Measurements from ENCODE around the gene WASHC4. TPM values are rescaled to one million over a fixed set of nuclear protein-coding genes. Genes with fewer than 3 reads are reported as not detected.
A peak's percentile ranks its signal among the peaks of the same experiment; 100 is the strongest.

WASHC4 gene
- total RNA-seq, 2 experiments from 2014 or later, result 40.7 to 43.3 TPM

DNA sequence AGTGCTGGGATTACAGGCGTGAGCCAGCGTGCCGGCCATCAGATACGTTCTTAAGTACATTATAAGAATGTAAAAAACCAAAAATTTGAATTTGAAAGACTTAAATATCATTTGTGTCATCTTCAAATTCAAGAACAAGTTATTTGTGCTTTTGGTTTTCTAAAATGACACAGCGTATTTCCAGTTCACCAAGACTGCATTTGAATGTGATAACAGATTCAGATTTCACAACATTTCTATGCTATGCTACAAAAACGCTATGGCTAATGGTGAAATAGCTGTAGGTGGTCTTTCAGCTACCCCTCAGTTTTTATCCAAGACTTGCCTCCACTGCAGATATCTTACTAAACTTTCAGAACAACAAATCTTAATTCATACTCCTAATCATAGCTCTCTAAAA, 81.8 kb downstream of the WASHC4 start:
- Mint-ChIP-seq H3K27ac (no peak overlapping the region), H3K4me1 (no peaks in the 10 kb centered on the region), H3K36me3 (ENCODE audit: low read depth) (peaks cover 54% of the 10 kb centered on the region), H3K27me3 (no peaks in the 10 kb centered on the region), H3K9me3 (no peaks in the 10 kb centered on the region), H3K4me3 (no peak overlapping the region)
- ChIA-PET POLR2A (no interaction called here), CTCF (interaction anchor here (0.6 to 1.9 kb wide), 2 partner anchors 12 to 98 kb away, joined by 4 read pairs; no protein-coding TSS in a partner anchor)
- DNase-seq, result no peak

DNA sequence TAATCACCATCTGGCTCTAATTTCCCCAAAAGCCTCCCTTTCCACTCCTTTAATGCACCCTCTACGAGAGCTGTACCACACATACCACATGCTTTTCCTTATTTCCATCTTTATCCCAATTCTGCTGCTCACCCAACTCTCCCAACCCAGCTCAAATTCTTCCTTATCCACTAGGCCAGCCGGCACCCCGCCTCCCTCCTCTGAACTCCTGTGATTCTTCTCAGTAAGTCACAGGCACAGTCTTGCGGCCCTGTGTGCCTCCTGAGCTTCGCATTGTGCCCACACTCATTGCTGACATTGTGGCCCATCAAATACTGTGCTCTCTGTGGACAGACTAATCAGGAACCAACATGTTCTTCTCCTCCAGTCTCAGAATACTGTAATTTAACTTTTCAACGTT, 83.0 kb downstream of the WASHC4 start:
- H3K27me3 Mint-ChIP-seq, result no peaks in the 10 kb centered on the region
- H3K9me3 Mint-ChIP-seq, result no peaks in the 10 kb centered on the region
- H3K27ac Mint-ChIP-seq, result no peak overlapping the region
- H3K4me3 Mint-ChIP-seq, result no peak overlapping the region
- H3K36me3 Mint-ChIP-seq (ENCODE audit: low read depth), result peaks cover 43% of the 10 kb centered on the region
- H3K4me1 Mint-ChIP-seq, result no peaks in the 10 kb centered on the region
- ChIA-PET CTCF (interaction anchor here (1.9 kb wide), 1 partner anchor 11 kb away, joined by 4 read pairs; no protein-coding TSS in a partner anchor), POLR2A (no interaction called here)
- DNase-seq, result no peak

DNA sequence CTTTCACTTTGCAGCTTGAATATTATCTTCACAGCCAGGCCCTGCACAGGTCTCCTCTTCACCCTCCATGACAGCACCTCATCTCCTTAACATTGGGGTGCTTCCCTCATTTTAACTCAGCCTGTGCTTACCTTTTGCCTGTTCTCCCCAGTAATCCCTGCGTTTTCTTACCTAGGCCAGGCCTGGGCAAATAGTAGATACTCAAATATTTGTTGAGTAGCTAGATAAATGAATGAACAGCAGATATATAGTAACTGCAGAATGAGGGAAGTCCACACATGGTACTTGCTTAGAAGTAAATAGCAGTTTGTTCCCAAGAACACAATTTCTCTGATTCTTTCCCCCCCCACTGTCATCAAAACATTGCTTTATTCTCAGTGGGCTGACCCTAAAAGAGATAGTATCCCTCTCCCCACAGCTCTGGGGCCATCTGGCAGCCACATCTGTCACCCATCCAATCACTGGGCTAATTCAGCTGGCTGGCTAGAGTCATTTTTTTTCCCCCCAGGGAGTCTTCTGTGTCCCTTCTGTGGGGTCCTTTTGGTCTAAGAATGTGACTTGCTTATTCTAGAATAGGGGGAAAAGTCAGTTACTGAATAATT, 85.2 kb downstream of the WASHC4 start:
- ChIA-PET CTCF (no interaction called here), POLR2A (no interaction called here)
- H3K9me3 Mint-ChIP-seq, result no peaks in the 10 kb centered on the region
- H3K27me3 Mint-ChIP-seq, result no peaks in the 10 kb centered on the region
- DNase-seq, result no peak
- no peak overlapping the region for H3K27ac Mint-ChIP-seq
- no peaks in the 10 kb centered on the region for H3K4me1 Mint-ChIP-seq
- no peak overlapping the region for H3K4me3 Mint-ChIP-seq
- H3K36me3 Mint-ChIP-seq (ENCODE audit: low read depth), result peaks cover 31% of the 10 kb centered on the region

DNA sequence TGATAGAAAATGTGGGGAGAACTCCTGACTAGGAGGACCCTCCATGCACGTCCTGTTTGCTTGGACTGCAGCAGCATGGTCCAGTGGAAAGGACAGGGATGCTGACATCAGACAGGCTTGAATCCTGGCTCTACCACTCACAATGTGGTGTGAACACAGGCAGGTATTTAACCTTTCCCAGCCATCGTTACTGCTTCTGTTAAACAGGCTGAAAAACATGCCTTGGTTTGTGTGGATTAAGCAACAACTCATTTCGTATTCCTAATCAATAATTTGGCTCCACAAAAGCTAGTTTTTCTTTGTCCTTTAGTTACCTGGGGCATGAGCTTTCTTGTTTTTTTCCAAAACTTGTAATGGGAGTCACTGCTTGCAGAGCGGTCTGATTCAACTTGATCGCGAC, 87.4 kb downstream of the WASHC4 start:
- ChIA-PET POLR2A (no interaction called here), CTCF (no interaction called here)
- DNase-seq, result no peak
- peaks cover 20% of the 10 kb centered on the region for H3K36me3 Mint-ChIP-seq (ENCODE audit: low read depth)
- no peak overlapping the region for H3K4me3 Mint-ChIP-seq
- H3K4me1 Mint-ChIP-seq, result no peaks in the 10 kb centered on the region
- H3K27me3 Mint-ChIP-seq, result no peaks in the 10 kb centered on the region
- H3K27ac Mint-ChIP-seq, result no peak overlapping the region
- no peaks in the 10 kb centered on the region for H3K9me3 Mint-ChIP-seq

DNA sequence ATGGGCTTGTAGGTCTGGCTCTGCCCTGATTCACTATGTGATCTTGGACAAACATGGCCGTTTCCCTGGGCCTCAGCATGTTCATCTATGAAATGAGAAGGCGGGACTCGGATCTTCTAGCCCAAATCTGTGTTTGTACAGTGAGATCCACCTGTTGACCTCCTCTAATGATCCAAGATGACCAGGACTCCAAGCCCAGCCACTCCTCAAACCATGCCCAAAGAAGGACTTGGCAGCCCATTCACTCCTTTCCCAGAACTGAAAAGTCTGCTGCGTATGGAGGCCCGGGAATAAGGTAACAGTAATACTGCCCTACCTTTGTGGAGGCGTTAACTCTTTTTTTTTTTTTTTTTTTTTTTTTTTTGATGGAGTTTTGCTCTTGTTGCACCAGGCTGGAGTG, 88.6 kb downstream of the WASHC4 start:
- ChIA-PET POLR2A (no interaction called here), CTCF (no interaction called here)
- H3K9me3 Mint-ChIP-seq, result no peaks in the 10 kb centered on the region
- no peak overlapping the region for H3K4me3 Mint-ChIP-seq
- H3K27me3 Mint-ChIP-seq, result no peaks in the 10 kb centered on the region
- H3K36me3 Mint-ChIP-seq (ENCODE audit: low read depth), result peaks cover 13% of the 10 kb centered on the region
- no peaks in the 10 kb centered on the region for H3K4me1 Mint-ChIP-seq
- DNase-seq, result no peak
- H3K27ac Mint-ChIP-seq, result no peak overlapping the region

DNA sequence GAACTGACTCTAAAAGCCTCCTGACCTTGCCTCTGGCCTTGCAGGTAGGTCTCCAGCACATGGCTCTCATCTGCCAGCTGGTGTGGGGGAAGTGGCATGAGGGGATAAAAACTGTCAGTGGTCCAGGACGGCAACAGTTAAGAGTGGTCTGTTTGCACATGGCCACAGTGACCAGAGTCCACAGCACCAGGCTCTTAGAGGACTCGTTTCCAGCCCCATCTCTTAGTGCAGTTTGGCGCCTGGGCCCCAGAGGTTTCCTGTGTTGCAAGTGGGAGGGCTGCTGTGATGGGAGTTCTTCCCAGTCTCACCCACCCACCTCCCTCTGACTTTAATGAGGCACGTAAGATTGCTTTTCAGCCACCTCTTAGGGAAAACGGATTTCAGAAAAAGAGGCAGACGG, 91.4 kb downstream of the WASHC4 start:
- ChIA-PET CTCF (interaction anchor here (1.4 kb wide), 1 partner anchor 148 kb away, joined by 3 read pairs; no protein-coding TSS in a partner anchor), POLR2A (no interaction called here)
- DNase-seq, result no peak
- Mint-ChIP-seq H3K9me3 (no peaks in the 10 kb centered on the region), H3K4me1 (no peaks in the 10 kb centered on the region), H3K4me3 (no peak overlapping the region), H3K27me3 (no peaks in the 10 kb centered on the region), H3K36me3 (ENCODE audit: low read depth) (peaks cover 8% of the 10 kb centered on the region), H3K27ac (no peak overlapping the region)

DNA sequence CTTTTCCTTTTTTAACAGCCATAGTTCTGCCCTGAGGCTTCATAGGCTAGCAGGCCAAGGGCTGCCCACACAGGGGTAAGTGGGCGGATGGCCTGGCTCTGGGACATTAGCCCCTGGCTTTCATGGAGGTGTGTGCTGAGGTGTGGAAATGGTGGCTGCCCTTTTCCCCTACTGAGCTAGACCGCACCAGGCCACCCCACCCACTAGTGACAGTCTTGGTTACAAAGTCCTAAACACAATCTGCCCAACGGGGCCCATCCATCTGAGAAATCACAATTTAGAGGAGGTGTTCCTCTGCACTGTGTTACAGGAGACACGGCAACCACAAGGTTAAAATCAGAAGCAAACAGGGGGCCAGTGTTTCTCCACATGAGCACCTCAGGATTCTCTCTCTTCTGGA, 92.9 kb downstream of the WASHC4 start:
- no peaks in the 10 kb centered on the region for H3K4me1 Mint-ChIP-seq

DNA sequence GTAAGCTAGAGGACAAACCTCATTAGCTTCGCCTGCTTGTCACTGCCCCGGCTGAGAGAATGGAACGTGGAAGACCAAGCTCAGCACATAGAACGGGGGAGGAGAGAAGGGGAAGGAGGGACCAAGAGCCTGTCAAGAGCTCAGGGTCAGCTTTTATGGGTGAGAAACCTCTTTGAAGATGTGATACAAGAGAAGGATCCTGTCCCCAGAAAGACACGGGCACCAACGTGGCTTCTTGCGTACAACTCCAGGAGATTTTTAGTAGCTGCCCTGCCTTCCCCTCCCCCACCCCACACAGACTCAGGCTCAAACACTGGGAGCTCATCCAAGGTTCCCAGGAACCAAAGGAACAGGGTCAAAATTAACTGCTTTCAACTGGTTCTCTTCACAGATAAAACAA, 93.8 kb downstream of the WASHC4 start:
- Mint-ChIP-seq H3K4me1 (no peaks in the 10 kb centered on the region), H3K27me3 (no peaks in the 10 kb centered on the region), H3K27ac (peak overlapping the region; percentile 64), H3K4me3 (no peak overlapping the region), H3K9me3 (no peaks in the 10 kb centered on the region), H3K36me3 (ENCODE audit: low read depth) (peaks cover 11% of the 10 kb centered on the region)
- ChIA-PET POLR2A (no interaction called here), CTCF (interaction anchor here (0.7 to 1.3 kb wide), 2 partner anchors 11 to 15 kb away, joined by 3 to 4 read pairs; no protein-coding TSS in a partner anchor)
- no peak for DNase-seq

More for the DNA sequence above, 92.9 kb downstream of the WASHC4 start:
- no peak overlapping the region for H3K4me3 Mint-ChIP-seq
- no peak for DNase-seq
- POLR2A ChIA-PET, result no interaction called here
- no peaks in the 10 kb centered on the region for H3K9me3 Mint-ChIP-seq
- CTCF ChIA-PET, result no interaction called here
- H3K36me3 Mint-ChIP-seq (ENCODE audit: low read depth), result peaks cover 9% of the 10 kb centered on the region
- no peaks in the 10 kb centered on the region for H3K27me3 Mint-ChIP-seq
- H3K27ac Mint-ChIP-seq, result no peak overlapping the region

DNA sequence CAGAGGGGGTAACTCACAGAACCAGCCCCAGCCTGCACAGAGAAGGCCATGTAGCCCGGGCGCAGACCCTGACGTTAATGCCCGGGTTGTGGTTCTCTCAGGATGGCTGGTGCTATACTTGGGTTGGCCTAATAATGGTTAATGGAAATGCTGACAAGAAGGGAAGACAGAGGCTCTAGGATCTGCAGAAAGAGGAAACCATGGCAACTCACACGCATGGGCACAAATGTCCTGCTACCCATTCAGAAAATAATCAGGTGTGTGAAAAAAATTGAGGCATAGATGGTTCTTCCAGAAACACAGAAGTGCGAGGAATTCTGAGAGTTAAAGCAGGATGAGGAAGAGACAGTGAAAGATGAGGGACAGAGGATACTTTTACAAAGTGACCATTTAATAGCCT, 94.7 kb downstream of the WASHC4 start:
- H3K27ac Mint-ChIP-seq, result no peak overlapping the region
- CTCF ChIA-PET, result interaction anchor here (1.3 to 1.7 kb wide), 2 partner anchors 12 to 18 kb away, joined by 3 to 4 read pairs; no protein-coding TSS in a partner anchor
- no peaks in the 10 kb centered on the region for H3K4me1 Mint-ChIP-seq
- no peaks in the 10 kb centered on the region for H3K9me3 Mint-ChIP-seq
- POLR2A ChIA-PET, result no interaction called here
- no peak for DNase-seq
- no peaks in the 10 kb centered on the region for H3K27me3 Mint-ChIP-seq
- no peak overlapping the region for H3K4me3 Mint-ChIP-seq
- H3K36me3 Mint-ChIP-seq (ENCODE audit: low read depth), result peaks cover 19% of the 10 kb centered on the region

DNA sequence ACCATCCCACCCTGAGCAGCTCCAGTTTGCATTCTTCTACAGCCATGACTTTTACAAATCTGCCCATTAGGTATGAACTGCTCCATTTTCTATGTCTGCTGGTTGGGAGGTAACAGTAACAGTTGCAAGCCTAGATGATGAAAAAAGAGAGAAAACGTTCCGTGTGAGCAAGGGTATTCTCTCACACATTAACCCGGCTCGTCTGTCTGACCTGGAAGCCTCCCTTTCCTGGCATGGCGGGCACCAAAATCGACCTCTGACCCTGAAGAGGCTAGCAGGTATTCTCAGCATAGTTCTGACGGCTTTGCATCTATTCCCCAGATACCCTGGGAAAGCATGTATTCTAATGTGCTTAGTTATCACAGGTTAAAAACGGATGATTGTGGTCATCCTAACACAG, 96.6 kb downstream of the WASHC4 start:
- Mint-ChIP-seq H3K27me3 (no peaks in the 10 kb centered on the region), H3K9me3 (no peaks in the 10 kb centered on the region), H3K4me1 (no peaks in the 10 kb centered on the region), H3K4me3 (no peak overlapping the region), H3K36me3 (ENCODE audit: low read depth) (peaks cover 25% of the 10 kb centered on the region), H3K27ac (no peak overlapping the region)
- ChIA-PET CTCF (interaction anchor here (0.6 to 1.7 kb wide), 2 partner anchors 16 to 166 kb away, joined by 3 read pairs; no protein-coding TSS in a partner anchor), POLR2A (no interaction called here)
- DNase-seq, result no peak

DNA sequence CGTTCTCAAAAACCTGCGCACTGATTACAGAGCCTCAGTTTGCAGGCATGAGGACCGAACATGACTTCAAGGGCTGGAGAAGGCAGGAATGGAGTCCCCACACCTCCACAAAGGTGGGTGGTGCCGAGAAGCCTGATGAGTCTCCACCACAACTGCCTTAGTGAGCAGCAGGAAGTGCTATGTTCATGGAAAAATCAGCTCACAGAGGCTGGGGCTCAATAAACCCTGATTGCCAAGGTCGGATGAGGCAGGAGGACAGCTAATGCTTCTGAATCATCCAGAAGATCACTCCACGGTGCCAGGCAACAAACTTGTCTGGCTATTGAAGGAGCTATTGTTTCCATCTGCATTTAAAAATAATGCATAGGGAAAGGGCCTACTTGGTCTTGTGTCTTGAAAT, 97.4 kb downstream of the WASHC4 start:
- Mint-ChIP-seq H3K36me3 (ENCODE audit: low read depth) (peaks cover 28% of the 10 kb centered on the region), H3K9me3 (no peaks in the 10 kb centered on the region), H3K4me1 (no peaks in the 10 kb centered on the region), H3K27me3 (no peaks in the 10 kb centered on the region), H3K4me3 (no peak overlapping the region), H3K27ac (no peak overlapping the region)
- ChIA-PET CTCF (interaction anchor here (0.7 to 2.3 kb wide), 3 partner anchors 15 to 30 kb away, joined by 3 to 8 read pairs (median 3); partner anchors contain the start of gene APPL2), POLR2A (no interaction called here)
- DNase-seq, result no peak

DNA sequence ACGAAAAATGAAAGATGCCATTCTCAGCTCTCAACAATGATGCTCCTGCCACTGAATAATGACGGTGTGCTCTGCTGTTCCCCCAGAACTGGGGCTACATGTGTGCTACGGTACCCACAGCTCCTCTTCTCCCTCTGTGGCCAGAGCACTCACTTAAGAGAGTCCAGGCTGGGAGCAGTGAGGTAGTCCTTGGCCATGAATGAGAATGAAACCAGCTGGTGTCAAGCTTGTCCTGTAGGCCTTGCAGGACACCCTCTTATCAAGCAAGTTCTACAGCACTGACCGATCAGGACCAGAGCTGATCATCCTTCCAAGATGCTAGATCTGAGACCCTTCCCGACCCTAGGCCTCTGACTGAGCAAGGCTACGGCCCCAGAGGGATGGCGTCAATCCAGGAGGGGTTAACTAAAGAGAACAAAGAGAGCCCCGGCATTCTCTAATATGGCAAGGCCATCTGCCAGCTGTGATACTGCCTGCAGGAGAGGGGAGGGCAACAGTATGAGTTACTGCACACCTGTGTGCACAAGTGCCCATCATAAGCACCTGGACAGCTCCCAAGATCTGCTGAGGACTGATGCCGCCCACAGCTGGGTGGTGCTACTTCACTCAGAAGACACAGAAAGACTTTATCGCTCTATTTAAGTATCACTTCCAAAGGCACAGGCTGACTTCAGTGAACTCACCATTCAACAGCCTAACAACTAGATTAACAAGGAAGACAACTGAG, 98.0 kb downstream of the WASHC4 start:
- ChIA-PET POLR2A (no interaction called here), CTCF (interaction anchor here (0.7 to 2.3 kb wide), 4 partner anchors 13 to 30 kb away, joined by 3 to 8 read pairs (median 3); partner anchors contain the start of gene APPL2)
- H3K27me3 Mint-ChIP-seq, result no peaks in the 10 kb centered on the region
- H3K9me3 Mint-ChIP-seq, result no peaks in the 10 kb centered on the region
- H3K27ac Mint-ChIP-seq, result peak overlapping the region; percentile 25
- H3K36me3 Mint-ChIP-seq (ENCODE audit: low read depth), result peaks cover 28% of the 10 kb centered on the region
- H3K4me1 Mint-ChIP-seq, result no peaks in the 10 kb centered on the region
- no peak for DNase-seq
- no peak overlapping the region for H3K4me3 Mint-ChIP-seq

DNA sequence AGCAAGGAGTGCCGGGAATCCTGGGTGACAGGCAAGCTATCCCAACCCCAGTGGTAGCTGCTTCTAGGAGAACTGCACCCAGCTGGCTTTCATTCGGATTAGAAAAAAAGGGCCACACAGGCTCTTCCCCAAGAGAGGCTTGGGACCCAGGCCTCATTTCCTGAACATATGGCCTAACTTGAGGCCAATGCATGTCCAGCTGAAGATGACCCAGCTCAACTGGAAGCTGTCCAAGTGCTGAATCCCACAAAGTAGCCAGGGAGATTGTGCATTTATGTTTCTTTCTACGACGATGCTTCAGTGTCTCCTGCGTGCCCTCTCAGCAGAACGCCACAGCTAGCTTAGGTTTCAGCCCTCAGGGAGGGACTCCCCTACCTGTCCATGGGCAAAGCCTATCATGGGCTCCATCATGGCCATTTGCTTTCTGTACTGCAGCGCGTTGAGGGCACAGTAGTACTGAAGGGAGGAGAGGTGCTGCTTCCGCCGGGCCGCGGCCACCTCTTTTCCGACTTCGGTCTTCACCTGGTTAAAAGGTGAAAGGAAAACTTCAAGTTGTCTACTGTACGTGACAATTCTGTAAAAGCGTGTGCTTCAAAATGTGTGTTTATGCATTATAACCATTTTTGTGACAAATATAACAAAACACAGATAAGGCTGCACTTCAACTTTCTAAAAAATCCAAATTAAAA, 99.3 kb downstream of the WASHC4 start:
- H3K4me3 Mint-ChIP-seq, result no peak overlapping the region
- H3K9me3 Mint-ChIP-seq, result no peaks in the 10 kb centered on the region
- peaks cover 31% of the 10 kb centered on the region for H3K36me3 Mint-ChIP-seq (ENCODE audit: low read depth)
- ChIA-PET CTCF (interaction anchor here (2.3 kb wide), 1 partner anchor 29 kb away, joined by 8 read pairs; the partner anchor contains the start of gene APPL2), POLR2A (no interaction called here)
- DNase-seq, result no peak
- no peak overlapping the region for H3K27ac Mint-ChIP-seq
- H3K4me1 Mint-ChIP-seq, result no peaks in the 10 kb centered on the region
- H3K27me3 Mint-ChIP-seq, result no peaks in the 10 kb centered on the region
